Measurements from ENCODE around the gene ATRIP.

DNA sequence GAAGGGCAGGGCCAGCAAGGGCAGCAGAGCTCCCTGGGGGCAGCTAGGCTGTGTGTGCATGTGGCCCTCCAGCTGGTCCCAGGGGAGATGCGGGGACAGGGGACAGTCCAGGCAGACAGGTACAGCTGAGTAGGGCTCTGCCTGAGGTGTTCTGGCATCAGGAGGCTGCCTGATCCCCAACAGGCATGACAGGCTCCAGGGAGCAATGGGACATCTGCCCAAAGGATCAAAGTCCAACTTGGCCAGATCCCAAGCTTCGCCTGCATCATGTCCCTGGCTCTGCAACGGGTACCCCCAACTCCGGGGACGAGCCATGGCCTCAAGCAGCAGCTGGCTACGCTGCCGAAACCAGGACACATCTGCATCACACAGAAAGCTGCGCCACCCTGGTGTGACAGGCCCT lies 21.8 kb downstream of the ATRIP start:
- TF ChIP-seq, protein P1, sequence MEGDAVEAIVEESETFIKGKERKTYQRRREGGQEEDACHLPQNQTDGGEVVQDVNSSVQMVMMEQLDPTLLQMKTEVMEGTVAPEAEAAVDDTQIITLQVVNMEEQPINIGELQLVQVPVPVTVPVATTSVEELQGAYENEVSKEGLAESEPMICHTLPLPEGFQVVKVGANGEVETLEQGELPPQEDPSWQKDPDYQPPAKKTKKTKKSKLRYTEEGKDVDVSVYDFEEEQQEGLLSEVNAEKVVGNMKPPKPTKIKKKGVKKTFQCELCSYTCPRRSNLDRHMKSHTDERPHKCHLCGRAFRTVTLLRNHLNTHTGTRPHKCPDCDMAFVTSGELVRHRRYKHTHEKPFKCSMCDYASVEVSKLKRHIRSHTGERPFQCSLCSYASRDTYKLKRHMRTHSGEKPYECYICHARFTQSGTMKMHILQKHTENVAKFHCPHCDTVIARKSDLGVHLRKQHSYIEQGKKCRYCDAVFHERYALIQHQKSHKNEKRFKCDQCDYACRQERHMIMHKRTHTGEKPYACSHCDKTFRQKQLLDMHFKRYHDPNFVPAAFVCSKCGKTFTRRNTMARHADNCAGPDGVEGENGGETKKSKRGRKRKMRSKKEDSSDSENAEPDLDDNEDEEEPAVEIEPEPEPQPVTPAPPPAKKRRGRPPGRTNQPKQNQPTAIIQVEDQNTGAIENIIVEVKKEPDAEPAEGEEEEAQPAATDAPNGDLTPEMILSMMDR (IDR thresholded peaks at IDR 0.05) = no peak
- TF ChIP-seq POLR2AphosphoS5 (IDR thresholded peaks at IDR 0.05; ENCODE audit: low read depth, low read length) = no peak
- TF ChIP-seq, protein P2, sequence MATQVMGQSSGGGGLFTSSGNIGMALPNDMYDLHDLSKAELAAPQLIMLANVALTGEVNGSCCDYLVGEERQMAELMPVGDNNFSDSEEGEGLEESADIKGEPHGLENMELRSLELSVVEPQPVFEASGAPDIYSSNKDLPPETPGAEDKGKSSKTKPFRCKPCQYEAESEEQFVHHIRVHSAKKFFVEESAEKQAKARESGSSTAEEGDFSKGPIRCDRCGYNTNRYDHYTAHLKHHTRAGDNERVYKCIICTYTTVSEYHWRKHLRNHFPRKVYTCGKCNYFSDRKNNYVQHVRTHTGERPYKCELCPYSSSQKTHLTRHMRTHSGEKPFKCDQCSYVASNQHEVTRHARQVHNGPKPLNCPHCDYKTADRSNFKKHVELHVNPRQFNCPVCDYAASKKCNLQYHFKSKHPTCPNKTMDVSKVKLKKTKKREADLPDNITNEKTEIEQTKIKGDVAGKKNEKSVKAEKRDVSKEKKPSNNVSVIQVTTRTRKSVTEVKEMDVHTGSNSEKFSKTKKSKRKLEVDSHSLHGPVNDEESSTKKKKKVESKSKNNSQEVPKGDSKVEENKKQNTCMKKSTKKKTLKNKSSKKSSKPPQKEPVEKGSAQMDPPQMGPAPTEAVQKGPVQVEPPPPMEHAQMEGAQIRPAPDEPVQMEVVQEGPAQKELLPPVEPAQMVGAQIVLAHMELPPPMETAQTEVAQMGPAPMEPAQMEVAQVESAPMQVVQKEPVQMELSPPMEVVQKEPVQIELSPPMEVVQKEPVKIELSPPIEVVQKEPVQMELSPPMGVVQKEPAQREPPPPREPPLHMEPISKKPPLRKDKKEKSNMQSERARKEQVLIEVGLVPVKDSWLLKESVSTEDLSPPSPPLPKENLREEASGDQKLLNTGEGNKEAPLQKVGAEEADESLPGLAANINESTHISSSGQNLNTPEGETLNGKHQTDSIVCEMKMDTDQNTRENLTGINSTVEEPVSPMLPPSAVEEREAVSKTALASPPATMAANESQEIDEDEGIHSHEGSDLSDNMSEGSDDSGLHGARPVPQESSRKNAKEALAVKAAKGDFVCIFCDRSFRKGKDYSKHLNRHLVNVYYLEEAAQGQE (IDR thresholded peaks at IDR 0.05; ENCODE audit: insufficient read depth in 1 of 2, low read depth in 2 of 2, low read length in 1 of 2) = no peak
- TF ChIP-seq TCF7L2 (IDR thresholded peaks at IDR 0.05; ENCODE audit: low read depth, low read length) = no peak
- no peak for TF ChIP-seq SIN3A (IDR thresholded peaks at IDR 0.05; ENCODE audit: borderline replicate concordance, insufficient read depth, low read depth, low read length)

All from Panc1 (cell line).